22Rv1 (cell line): ENCODE results near the gene RNF212.

ENCODE experiments used
- CTCF ChIP-seq: fragments of 450-650 bp; IDR thresholded peaks from 2 replicates; pipeline ENCODE4 v1.5.1; 2017; ENCODE audit warnings: mild to moderate bottlenecking
- ZFX ChIP-seq: fragments of 450-650 bp; IDR thresholded peaks from 2 replicates; pipeline ENCODE4 v1.6.1; 2017; ENCODE audit warnings: antibody characterized with exemption, borderline replicate concordance

DNA sequence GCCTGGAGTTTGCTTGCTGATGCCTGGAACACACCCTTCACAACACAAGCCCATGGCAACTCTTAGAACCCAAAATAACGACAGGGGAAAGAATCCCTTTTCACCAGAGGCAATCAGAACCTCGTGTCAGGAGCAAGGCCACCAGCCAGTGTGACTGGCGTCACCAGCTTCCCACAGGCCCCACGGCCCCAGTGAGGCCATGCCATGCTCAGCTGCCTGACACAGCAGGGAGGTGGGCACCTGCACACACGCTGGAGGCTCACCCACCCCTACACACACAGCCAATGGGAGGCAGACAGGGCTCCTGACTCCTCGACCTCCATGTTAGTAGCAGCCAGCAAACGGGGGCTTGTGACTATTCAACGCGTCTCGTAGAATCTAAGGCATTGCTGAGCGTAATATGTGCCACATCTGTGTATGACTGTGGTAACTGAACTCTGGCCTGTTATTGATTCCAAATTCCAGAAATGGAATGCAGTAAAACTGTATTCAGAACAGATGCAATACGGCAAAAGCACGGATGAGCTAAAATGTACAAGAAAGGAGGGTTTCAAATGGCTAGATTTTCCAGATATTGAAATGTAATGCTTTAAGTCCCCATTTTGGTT lies 28.5 kb downstream of the RNF212 start:
- TF ChIP-seq CTCF (no peak), ZFX (no peak)
